ENCODE data around the gene MIPOL1.

The MIPOL1 gene

GRCh38 chr14:37406095-37406494, 208.4 kb downstream of the MIPOL1 start:
- Histone ChIP-seq H3K27me3 (ENCODE audit: insufficient read depth, low read length) (no peaks in the 10 kb centered on the region), H3K9ac (ENCODE audit: low read depth, low read length) (no peak overlapping the region), H3K4me3 (ENCODE audit: low read length) (no peak overlapping the region), H3K4me1 (ENCODE audit: insufficient read depth, low read length) (no peaks in the 10 kb centered on the region), H3K27ac (ENCODE audit: low read depth, low read length) (no peak overlapping the region), H3K9me3 (ENCODE audit: insufficient read depth, low read depth, low read length) (no peaks in the 10 kb centered on the region), H3K36me3 (ENCODE audit: insufficient read depth, low read length) (no peaks in the 10 kb centered on the region)
- 97% methylated on average over 1 of the region's 2 CpGs for WGBS

- Histone ChIP-seq H3K27ac (ENCODE audit: low read depth, low read length) (no peak overlapping the region), H3K9ac (ENCODE audit: low read depth, low read length) (no peak overlapping the region), H3K4me1 (ENCODE audit: insufficient read depth, low read length) (no peaks in the 10 kb centered on the region), H3K36me3 (ENCODE audit: insufficient read depth, low read length) (no peaks in the 10 kb centered on the region), H3K4me3 (ENCODE audit: low read length) (no peak overlapping the region), H3K27me3 (ENCODE audit: insufficient read depth, low read length) (no peaks in the 10 kb centered on the region), H3K9me3 (ENCODE audit: insufficient read depth, low read depth, low read length) (no peaks in the 10 kb centered on the region)
- WGBS: 92% methylated on average over 2 of the region's 3 CpGs
Measured at GRCh38 chr14:37411079-37411735, 213.5 kb downstream of the MIPOL1 start.

- Histone ChIP-seq H3K27ac (ENCODE audit: low read depth, low read length) (no peak overlapping the region), H3K4me3 (ENCODE audit: low read length) (no peak overlapping the region), H3K9me3 (ENCODE audit: insufficient read depth, low read depth, low read length) (no peaks in the 10 kb centered on the region), H3K36me3 (ENCODE audit: insufficient read depth, low read length) (no peaks in the 10 kb centered on the region), H3K27me3 (ENCODE audit: insufficient read depth, low read length) (no peaks in the 10 kb centered on the region), H3K9ac (ENCODE audit: low read depth, low read length) (no peak overlapping the region), H3K4me1 (ENCODE audit: insufficient read depth, low read length) (no peaks in the 10 kb centered on the region)
- WGBS: no CpG with 5 or more reads among the region's 1 CpG
Measured at GRCh38 chr14:37413050-37413449, 215.3 kb downstream of the MIPOL1 start.

- Histone ChIP-seq H3K9ac (ENCODE audit: low read depth, low read length) (no peak overlapping the region), H3K4me3 (ENCODE audit: low read length) (no peak overlapping the region), H3K27ac (ENCODE audit: low read depth, low read length) (no peak overlapping the region), H3K4me1 (ENCODE audit: insufficient read depth, low read length) (no peaks in the 10 kb centered on the region), H3K27me3 (ENCODE audit: insufficient read depth, low read length) (no peaks in the 10 kb centered on the region), H3K9me3 (ENCODE audit: insufficient read depth, low read depth, low read length) (no peaks in the 10 kb centered on the region), H3K36me3 (ENCODE audit: insufficient read depth, low read length) (no peaks in the 10 kb centered on the region)
- 83% methylated on average over 3 of the region's 3 CpGs for WGBS
Measured at GRCh38 chr14:37413504-37414003, 215.8 kb downstream of the MIPOL1 start.

- no peaks in the 10 kb centered on the region for H3K27me3 ChIP-seq (ENCODE audit: insufficient read depth, low read length)
- no peaks in the 10 kb centered on the region for H3K9me3 ChIP-seq (ENCODE audit: insufficient read depth, low read depth, low read length)
- 96% methylated on average over 2 of the region's 2 CpGs for WGBS
- no peaks in the 10 kb centered on the region for H3K4me1 ChIP-seq (ENCODE audit: insufficient read depth, low read length)
- H3K4me3 ChIP-seq (ENCODE audit: low read length): no peak overlapping the region
- no peak overlapping the region for H3K9ac ChIP-seq (ENCODE audit: low read depth, low read length)
- no peaks in the 10 kb centered on the region for H3K36me3 ChIP-seq (ENCODE audit: insufficient read depth, low read length)
- no peak overlapping the region for H3K27ac ChIP-seq (ENCODE audit: low read depth, low read length)
Measured at GRCh38 chr14:37416264-37416663, 218.5 kb downstream of the MIPOL1 start.

- H3K4me3 ChIP-seq (ENCODE audit: low read length): no peak overlapping the region
- H3K9ac ChIP-seq (ENCODE audit: low read depth, low read length): no peak overlapping the region
- WGBS: 100% methylated on average over 1 of the region's 1 CpG
- H3K9me3 ChIP-seq (ENCODE audit: insufficient read depth, low read depth, low read length): no peaks in the 10 kb centered on the region
- H3K36me3 ChIP-seq (ENCODE audit: insufficient read depth, low read length): no peaks in the 10 kb centered on the region
- no peaks in the 10 kb centered on the region for H3K27me3 ChIP-seq (ENCODE audit: insufficient read depth, low read length)
- no peak overlapping the region for H3K27ac ChIP-seq (ENCODE audit: low read depth, low read length)
- no peaks in the 10 kb centered on the region for H3K4me1 ChIP-seq (ENCODE audit: insufficient read depth, low read length)
Measured at GRCh38 chr14:37417151-37417550, 219.4 kb downstream of the MIPOL1 start.

- H3K27ac ChIP-seq (ENCODE audit: low read depth, low read length): no peak overlapping the region
- H3K36me3 ChIP-seq (ENCODE audit: insufficient read depth, low read length): no peaks in the 10 kb centered on the region
- no peak overlapping the region for H3K4me3 ChIP-seq (ENCODE audit: low read length)
- no peak overlapping the region for H3K9ac ChIP-seq (ENCODE audit: low read depth, low read length)
- 100% methylated on average over 1 of the region's 1 CpG for WGBS
- H3K27me3 ChIP-seq (ENCODE audit: insufficient read depth, low read length): no peaks in the 10 kb centered on the region
- H3K4me1 ChIP-seq (ENCODE audit: insufficient read depth, low read length): no peaks in the 10 kb centered on the region
- H3K9me3 ChIP-seq (ENCODE audit: insufficient read depth, low read depth, low read length): no peaks in the 10 kb centered on the region
Measured at GRCh38 chr14:37417833-37418232, 220.1 kb downstream of the MIPOL1 start.

GRCh38 chr14:37420622-37421021, 222.9 kb downstream of the MIPOL1 start:
- WGBS: over 99% methylated on average over 2 of the region's 2 CpGs

GRCh38 chr14:37422319-37422718, 224.6 kb downstream of the MIPOL1 start:
- H3K9ac ChIP-seq (ENCODE audit: low read depth, low read length): no peak overlapping the region
- no peak overlapping the region for H3K4me3 ChIP-seq (ENCODE audit: low read length)
- no peak overlapping the region for H3K27ac ChIP-seq (ENCODE audit: low read depth, low read length)
- H3K36me3 ChIP-seq (ENCODE audit: insufficient read depth, low read length): no peaks in the 10 kb centered on the region
- no peaks in the 10 kb centered on the region for H3K4me1 ChIP-seq (ENCODE audit: insufficient read depth, low read length)
- H3K9me3 ChIP-seq (ENCODE audit: insufficient read depth, low read depth, low read length): no peaks in the 10 kb centered on the region
- H3K27me3 ChIP-seq (ENCODE audit: insufficient read depth, low read length): no peaks in the 10 kb centered on the region

More at GRCh38 chr14:37420622-37421021, 222.9 kb downstream of the MIPOL1 start:
- Histone ChIP-seq H3K4me1 (ENCODE audit: insufficient read depth, low read length) (no peaks in the 10 kb centered on the region), H3K27ac (ENCODE audit: low read depth, low read length) (no peak overlapping the region), H3K4me3 (ENCODE audit: low read length) (no peak overlapping the region), H3K36me3 (ENCODE audit: insufficient read depth, low read length) (no peaks in the 10 kb centered on the region), H3K27me3 (ENCODE audit: insufficient read depth, low read length) (no peaks in the 10 kb centered on the region), H3K9ac (ENCODE audit: low read depth, low read length) (no peak overlapping the region), H3K9me3 (ENCODE audit: insufficient read depth, low read depth, low read length) (no peaks in the 10 kb centered on the region)

- 100% methylated on average over 1 of the region's 2 CpGs for WGBS
- Histone ChIP-seq H3K36me3 (ENCODE audit: insufficient read depth, low read length) (no peaks in the 10 kb centered on the region), H3K27ac (ENCODE audit: low read depth, low read length) (no peak overlapping the region), H3K9ac (ENCODE audit: low read depth, low read length) (no peak overlapping the region), H3K27me3 (ENCODE audit: insufficient read depth, low read length) (no peaks in the 10 kb centered on the region), H3K4me1 (ENCODE audit: insufficient read depth, low read length) (no peaks in the 10 kb centered on the region), H3K9me3 (ENCODE audit: insufficient read depth, low read depth, low read length) (no peaks in the 10 kb centered on the region), H3K4me3 (ENCODE audit: low read length) (no peak overlapping the region)
Measured at GRCh38 chr14:37422748-37423147, 225.0 kb downstream of the MIPOL1 start.

GRCh38 chr14:37428954-37429353, 231.2 kb downstream of the MIPOL1 start:
- Histone ChIP-seq H3K9me3 (ENCODE audit: insufficient read depth, low read depth, low read length) (no peaks in the 10 kb centered on the region), H3K4me1 (ENCODE audit: insufficient read depth, low read length) (peaks cover 14% of the 10 kb centered on the region), H3K9ac (ENCODE audit: low read depth, low read length) (no peak overlapping the region), H3K27ac (ENCODE audit: low read depth, low read length) (no peak overlapping the region), H3K4me3 (ENCODE audit: low read length) (no peak overlapping the region), H3K36me3 (ENCODE audit: insufficient read depth, low read length) (no peaks in the 10 kb centered on the region), H3K27me3 (ENCODE audit: insufficient read depth, low read length) (no peaks in the 10 kb centered on the region)
- WGBS: no CpG with 5 or more reads among the region's 1 CpG

- Histone ChIP-seq H3K27ac (ENCODE audit: low read depth, low read length) (no peak overlapping the region), H3K9me3 (ENCODE audit: insufficient read depth, low read depth, low read length) (no peaks in the 10 kb centered on the region), H3K4me3 (ENCODE audit: low read length) (no peak overlapping the region), H3K27me3 (ENCODE audit: insufficient read depth, low read length) (no peaks in the 10 kb centered on the region), H3K4me1 (ENCODE audit: insufficient read depth, low read length) (peaks cover 14% of the 10 kb centered on the region), H3K36me3 (ENCODE audit: insufficient read depth, low read length) (no peaks in the 10 kb centered on the region), H3K9ac (ENCODE audit: low read depth, low read length) (no peak overlapping the region)
- WGBS: no CpG with 5 or more reads among the region's 1 CpG
Measured at GRCh38 chr14:37429618-37430017, 231.9 kb downstream of the MIPOL1 start.

All from HUES64 (cell line).